GM23338 (cell line): ENCODE measurements around the gene COTL1. TPM values are rescaled to one million over a fixed set of nuclear protein-coding genes. Genes with fewer than 3 reads are reported as not detected.

Experiments
- ATAC-seq: fragments of 200-7000 bp; cut with Tn5 transposase; 3 replicates; pipeline ENCODE4 v1.9.1; 2020
- DNase-seq: peaks from one replicate; pipeline ENCODE4 v3.0.0-alpha.2; 2015; ENCODE audit warnings: low spot score
- H2AFZ ChIP-seq: fragments of 200-600 bp; sonication (generic); 2 replicates; pipeline ENCODE4 v1.8.0; 2016; ENCODE audit warnings: antibody characterized with exemption, mild to moderate bottlenecking, moderate library complexity
- H3F3A ChIP-seq: fragments of 200-600 bp; sonication (generic); replicated peaks from 2 replicates; pipeline ENCODE4 v1.8.0; 2017; ENCODE audit warnings: antibody characterized with exemption, mixed run types, low read depth
- H3K27ac ChIP-seq: fragments of 200-600 bp; sonication (generic); 2 replicates; pipeline ENCODE4 v1.6.1; 2016; ENCODE audit warnings: low read depth
- H3K27me3 ChIP-seq: fragments of 200-600 bp; sonication (generic); 2 replicates; pipeline ENCODE4 v1.8.0; 2016; ENCODE audit warnings: mild to moderate bottlenecking, mixed run types, moderate library complexity; ENCODE audit not compliant: insufficient read depth
- H3K36me3 ChIP-seq: fragments of 200-600 bp; sonication (generic); 2 replicates; pipeline ENCODE4 v1.8.0; 2016; ENCODE audit warnings: mild to moderate bottlenecking; ENCODE audit not compliant: insufficient read depth
- H3K4me1 ChIP-seq: fragments of 200-600 bp; sonication (generic); 2 replicates; pipeline ENCODE4 v1.8.0; 2016; ENCODE audit warnings: mild to moderate bottlenecking, moderate library complexity; ENCODE audit not compliant: insufficient read depth
- H3K4me2 ChIP-seq: fragments of 200-600 bp; sonication (generic); 2 replicates; pipeline ENCODE4 v1.7.1; 2017; ENCODE audit warnings: mixed run types
- H3K4me3 ChIP-seq: fragments of 200-600 bp; sonication (generic); 2 replicates; pipeline ENCODE4 v1.6.1; 2016; ENCODE audit warnings: mixed run types
- H3K79me2 ChIP-seq: fragments of 200-600 bp; sonication (generic); replicated peaks from 2 replicates; pipeline ENCODE4 v1.8.0; 2017; ENCODE audit warnings: mild to moderate bottlenecking; ENCODE audit not compliant: insufficient read depth
- H3K9me2 ChIP-seq: fragments of 200-600 bp; sonication (generic); 2 replicates; pipeline ENCODE4 v1.8.0; 2017; ENCODE audit not compliant: insufficient read depth
- H4K20me1 ChIP-seq: fragments of 200-600 bp; sonication (generic); replicated peaks from 2 replicates; pipeline ENCODE4 v1.8.0; 2017; ENCODE audit warnings: mild to moderate bottlenecking; ENCODE audit not compliant: insufficient read depth
- H3K27ac Mint-ChIP-seq: 2 replicates; pipeline ENCODE4 v1.8.0; 2020; ENCODE audit warnings: inconsistent platforms, mild to moderate bottlenecking, moderate library complexity, mixed read lengths
- H3K27me3 Mint-ChIP-seq: 3 replicates; pipeline ENCODE4 v1.8.0; 2022; ENCODE audit warnings: low read depth, mild to moderate bottlenecking, moderate library complexity, mixed read lengths, inconsistent platforms; ENCODE audit not compliant: insufficient read depth, poor library complexity
- H3K36me3 Mint-ChIP-seq: 3 replicates; pipeline ENCODE4 v1.8.0; 2021; ENCODE audit warnings: low read depth, mild to moderate bottlenecking, inconsistent platforms, moderate library complexity, mixed read lengths
- H3K4me1 Mint-ChIP-seq: 3 replicates; pipeline ENCODE4 v1.8.0; 2020; ENCODE audit warnings: mild to moderate bottlenecking, inconsistent platforms, mixed read lengths
- H3K4me3 Mint-ChIP-seq: 3 replicates; pipeline ENCODE4 v1.8.0; 2021; ENCODE audit warnings: moderate library complexity, mild to moderate bottlenecking, inconsistent platforms, mixed read lengths
- H3K9me3 Mint-ChIP-seq: 3 replicates; pipeline ENCODE4 v1.8.0; 2020; ENCODE audit warnings: moderate library complexity, mild to moderate bottlenecking, inconsistent platforms, mixed read lengths
- ETS1 ChIP-seq: IDR thresholded peaks from 2 replicates; pipeline ENCODE4 v1.6.1; 2016; ENCODE audit warnings: antibody characterized with exemption
- EZH2 ChIP-seq: fragments of 200-600 bp; sonication (generic); IDR thresholded peaks from one replicate; pipeline ENCODE4 v1.8.0; 2017; ENCODE audit warnings: antibody characterized with exemption, mild to moderate bottlenecking, low read depth; ENCODE audit not compliant: unreplicated experiment
- JUNB ChIP-seq: IDR thresholded peaks from one replicate; pipeline ENCODE4 v1.6.1; 2016; ENCODE audit warnings: antibody characterized with exemption; ENCODE audit not compliant: unreplicated experiment
- NANOG ChIP-seq: IDR thresholded peaks from 2 replicates; pipeline ENCODE4 v1.6.1; 2016; ENCODE audit warnings: antibody characterized with exemption, borderline replicate concordance
- REST ChIP-seq: IDR thresholded peaks from one replicate; pipeline ENCODE4 v1.6.1; 2018; ENCODE audit warnings: antibody characterized with exemption; ENCODE audit not compliant: unreplicated experiment
- STAT1 ChIP-seq: IDR thresholded peaks from one replicate; pipeline ENCODE4 v1.6.1; 2016; ENCODE audit warnings: antibody characterized with exemption; ENCODE audit not compliant: unreplicated experiment
- ZNF462 ChIP-seq: fragments of 250-450 bp; sonication (Bioruptor Pico); IDR thresholded peaks from 2 replicates; pipeline ENCODE4 v1.5.0; 2020; ENCODE audit warnings: mild to moderate bottlenecking, moderate library complexity
- polyA plus RNA-seq: library from polyadenylated mRNA; unstranded; fragments of >200 nt; fragmentation: Nextera tagmentation; extraction: Ambion mirVana; gene quantifications from 2 replicates; pipeline ENCODE4 v1.2.1, GENCODE V29; 2016
- total RNA-seq: library from RNA; depleted of rRNA; stranded (reverse); fragments of >200 nt; shearing (Covaris generic); gene quantifications from 2 replicates; pipeline ENCODE4 v1.2.3, GENCODE V29; 2014

The COTL1 gene
- total and polyA plus RNA-seq, 2 experiments from 2014 or later = 117 to 166 TPM

GRCh38 chr16:84565669-84566495 is 52.0 kb downstream of the COTL1 start:
- Mint-ChIP-seq H3K4me1 (peaks cover 38% of the 10 kb centered on the region), H3K9me3 (no peaks in the 10 kb centered on the region), H3K27ac (peak overlapping the region; percentile 63), H3K4me3 (no peak overlapping the region; the same call in 2 of the 3 replicates), H3K27me3 (peaks cover 13% of the 10 kb centered on the region), H3K36me3 (peaks cover 40% of the 10 kb centered on the region)
- H3K27me3 ChIP-seq = no peaks in the 10 kb centered on the region
- H3K9me2 ChIP-seq = no peaks in the 10 kb centered on the region
- H2AFZ ChIP-seq = no peak overlapping the region
- no peaks in the 10 kb centered on the region for H4K20me1 ChIP-seq
- 0 out of 2 replicates have a peak, but pooled peaks cover 3% of the 10 kb centered on the region for H3K79me2 ChIP-seq
- peak overlapping the region; percentile 66; the same call in 1 of the 2 replicates for H3K4me2 ChIP-seq
- peaks cover 25% of the 10 kb centered on the region for H3K4me1 ChIP-seq
- peak overlapping the region; percentile 66; the same call in 1 of the 2 replicates for H3K27ac ChIP-seq
- no peak overlapping the region for H3K4me3 ChIP-seq
- H3F3A ChIP-seq = peaks cover 5% of the 10 kb centered on the region; the same call in 1 of the 2 replicates
- no peak for DNase-seq
- peak; percentile 19 for ATAC-seq
- TF ChIP-seq JUNB = no peak
- no peak for TF ChIP-seq REST
- no peak for TF ChIP-seq NANOG
- no peak for TF ChIP-seq ZNF462
- no peak for TF ChIP-seq STAT1
- no peak for TF ChIP-seq ETS1
- no peak for TF ChIP-seq EZH2
- no peaks in the 10 kb centered on the region for H3K36me3 ChIP-seq
